HG03460 (cell line): ENCODE results near the gene KRTAP3-3.
"Not testable (repeated sequence)": the region's sequence is repeated elsewhere in the genome, so short reads cannot be mapped to it uniquely, and the experiment has no call there.

Experiments
- ATAC-seq: cut with Tn5 transposase; IDR thresholded peaks from one replicate; pipeline ENCODE4 v1.9.1; 2021; ENCODE audit not compliant: unreplicated experiment

The KRTAP3-3 gene

DNA sequence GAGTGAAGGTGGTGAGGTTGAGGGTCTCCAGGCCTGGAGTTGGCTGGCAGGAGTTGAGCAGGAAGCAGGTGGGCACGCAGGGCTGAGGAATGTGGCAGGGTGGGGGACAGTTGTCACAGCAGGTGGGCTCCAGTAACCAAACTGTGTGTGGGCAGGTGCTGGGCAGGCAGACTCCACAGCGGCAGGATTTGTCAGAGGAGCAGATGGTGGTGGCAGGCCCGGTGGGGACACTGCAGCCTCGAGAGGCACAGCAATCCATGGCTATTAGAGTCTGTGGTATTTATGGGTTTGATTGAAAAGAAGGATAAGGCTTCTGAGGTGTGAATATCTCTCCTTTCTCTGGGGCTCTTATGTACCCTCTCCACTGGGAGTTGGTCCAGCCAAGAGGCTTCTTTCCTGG lies at the start of gene KRTAP3-3:
Gene KRTAP3-3, minus strand, starts transcription at position 326 of the 400 bp plus-strand sequence. Its CDS starts 67 bp downstream, at position 259.
- ATAC-seq, result no peak

DNA sequence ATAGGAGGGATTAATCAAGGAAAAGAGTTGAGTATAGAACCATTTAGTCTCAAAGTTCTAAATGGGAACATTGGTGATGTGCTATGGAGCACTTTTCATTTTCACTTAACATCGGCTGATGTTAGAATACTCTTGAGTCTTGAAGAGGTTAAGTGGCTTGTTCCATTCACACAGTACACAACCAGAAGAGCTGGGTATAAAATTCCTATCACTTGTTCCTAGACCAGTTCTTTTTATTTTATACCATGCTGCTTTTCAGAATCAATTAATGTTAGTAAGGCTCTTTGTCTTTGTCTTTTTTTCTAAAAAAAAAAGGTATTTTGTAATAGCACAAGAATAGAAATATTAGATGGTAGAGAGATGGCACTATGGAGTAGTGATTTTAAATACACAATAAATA lies 49.0 kb upstream of the KRTAP3-3 start:
- ATAC-seq, result no peak

DNA sequence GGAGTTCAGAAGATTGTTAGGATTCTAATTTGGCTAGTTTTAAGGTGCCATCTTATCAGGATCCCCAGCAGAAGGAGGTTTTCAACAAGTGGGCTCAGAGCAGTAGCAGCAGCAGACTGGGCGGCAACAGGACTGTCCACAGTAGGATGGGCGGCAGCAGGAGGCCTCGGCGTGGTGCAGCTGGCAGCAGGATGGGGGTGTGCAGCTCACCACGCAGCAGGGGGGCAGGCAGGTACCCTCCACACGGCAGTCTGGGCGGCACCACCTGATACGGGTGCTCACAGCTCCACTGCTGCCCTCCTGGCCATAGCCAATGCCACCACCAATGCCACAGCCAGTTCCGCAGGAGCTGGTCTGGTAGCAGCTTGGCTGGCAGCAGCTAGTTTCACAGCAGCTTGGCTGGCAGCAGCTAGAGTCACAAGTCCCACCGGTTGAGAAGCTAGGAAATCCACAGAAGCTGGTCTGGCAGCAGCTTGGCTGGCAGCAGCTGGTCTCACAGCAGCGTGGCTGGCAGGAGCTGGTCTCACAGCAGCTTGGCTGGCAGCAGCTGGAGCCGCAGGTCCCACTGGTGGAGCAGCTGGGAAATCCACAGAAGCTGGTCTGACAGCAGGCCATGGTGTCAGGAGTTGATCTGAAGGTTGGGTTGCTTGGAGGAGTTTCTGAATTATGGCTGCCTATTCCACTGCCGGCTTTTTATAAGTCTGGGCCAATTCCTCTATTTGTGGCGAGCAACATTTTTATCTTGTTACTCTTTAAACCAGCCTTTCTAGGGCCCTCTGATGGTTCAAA lies 47.0 kb upstream of the KRTAP3-3 start, which contains the start of gene KRTAP1-1:
Gene KRTAP1-1, minus strand, starts transcription at position 668 of the 789 bp plus-strand sequence. Its CDS starts 53 bp downstream, at position 615.
- not testable (repeated sequence) for ATAC-seq

DNA sequence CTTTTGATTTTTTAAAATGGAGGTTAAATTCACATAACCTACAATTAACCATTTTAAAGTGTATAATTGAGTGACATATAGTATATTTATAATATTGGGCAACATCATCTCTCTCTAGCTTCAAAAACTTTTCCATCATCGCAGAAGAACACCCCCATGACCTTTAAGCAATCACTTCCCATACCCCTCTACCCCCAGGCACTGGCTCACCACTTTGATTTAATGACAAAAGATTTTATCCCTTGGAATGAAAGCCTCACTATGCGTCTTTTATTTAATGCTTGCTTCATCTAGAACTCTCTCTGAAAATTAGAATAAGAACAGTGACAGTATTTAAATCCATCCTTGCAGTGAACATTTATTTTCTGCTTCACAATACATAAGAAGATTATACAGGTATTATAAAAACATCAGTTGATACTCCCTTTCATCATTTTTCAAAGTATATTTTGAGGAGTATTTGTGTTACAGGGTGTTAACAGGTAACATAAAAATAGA lies 43.9 kb upstream of the KRTAP3-3 start:
- no peak for ATAC-seq

DNA sequence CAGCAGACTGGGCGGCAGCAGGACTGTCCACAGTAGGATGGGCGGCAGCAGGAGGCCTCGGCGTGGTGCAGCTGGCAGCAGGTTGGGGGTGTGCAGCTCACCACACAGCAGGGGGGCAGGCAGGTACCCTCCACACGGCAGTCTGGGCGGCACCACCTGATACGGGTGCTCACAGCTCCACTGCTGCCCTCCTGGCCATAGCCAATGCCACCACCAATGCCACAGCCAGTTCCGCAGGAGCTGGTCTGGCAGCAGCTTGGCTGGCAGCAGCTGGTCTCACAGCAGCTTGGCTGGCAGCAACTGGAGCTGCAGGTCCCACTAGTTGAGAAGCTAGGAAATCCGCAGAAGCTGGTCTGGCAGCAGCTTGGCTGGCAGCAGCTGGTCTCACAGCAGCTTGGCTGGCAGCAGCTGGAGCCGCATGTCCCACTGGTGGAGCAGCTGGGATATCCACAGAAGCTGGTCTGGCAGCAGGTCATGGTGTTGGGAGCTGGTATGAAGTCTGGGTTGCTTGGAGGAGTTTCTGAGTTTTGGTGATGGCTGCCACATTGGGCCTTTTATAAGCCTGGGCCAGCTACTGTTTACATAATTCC lies 40.5 kb upstream of the KRTAP3-3 start, which contains the start of gene KRTAP1-3:
Gene KRTAP1-3, minus strand, starts transcription at position 529 of the 590 bp plus-strand sequence. Its CDS starts 53 bp downstream, at position 476.
- not testable (repeated sequence) for ATAC-seq

DNA sequence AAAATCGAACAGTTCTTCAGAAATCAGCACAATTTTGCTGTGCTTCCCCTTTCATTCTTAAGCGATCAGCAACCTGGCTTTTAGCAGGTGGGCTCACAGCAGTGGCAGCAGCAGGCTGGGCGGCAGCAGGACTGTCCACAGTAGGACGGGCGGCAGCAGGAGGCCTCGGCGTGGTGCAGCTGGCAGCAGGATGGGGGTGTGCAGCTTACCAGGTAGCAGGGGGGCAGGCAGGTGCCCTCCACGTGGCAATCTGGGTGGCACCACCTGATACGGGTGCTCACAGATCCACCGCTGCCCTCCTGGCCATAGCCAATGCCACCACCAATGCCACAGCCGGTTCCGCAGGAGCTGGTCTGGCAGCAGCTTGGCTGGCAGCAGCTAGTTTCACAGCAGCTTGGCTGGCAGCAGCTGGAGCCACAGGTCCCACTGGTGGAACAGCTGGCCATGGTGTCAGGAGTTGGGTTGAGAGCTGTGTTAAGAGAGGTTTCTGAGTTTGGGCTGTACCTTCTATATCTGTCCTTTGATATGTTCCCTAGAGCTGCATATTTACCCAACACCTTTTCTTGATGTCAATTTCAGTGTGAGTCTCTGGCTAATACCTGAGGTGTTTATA lies 35.8 kb upstream of the KRTAP3-3 start, which contains the start of gene KRTAP1-4:
Gene KRTAP1-4, minus strand, starts transcription at position 563 of the 613 bp plus-strand sequence. Its CDS starts 117 bp downstream, at position 446.
- no peak for ATAC-seq

DNA sequence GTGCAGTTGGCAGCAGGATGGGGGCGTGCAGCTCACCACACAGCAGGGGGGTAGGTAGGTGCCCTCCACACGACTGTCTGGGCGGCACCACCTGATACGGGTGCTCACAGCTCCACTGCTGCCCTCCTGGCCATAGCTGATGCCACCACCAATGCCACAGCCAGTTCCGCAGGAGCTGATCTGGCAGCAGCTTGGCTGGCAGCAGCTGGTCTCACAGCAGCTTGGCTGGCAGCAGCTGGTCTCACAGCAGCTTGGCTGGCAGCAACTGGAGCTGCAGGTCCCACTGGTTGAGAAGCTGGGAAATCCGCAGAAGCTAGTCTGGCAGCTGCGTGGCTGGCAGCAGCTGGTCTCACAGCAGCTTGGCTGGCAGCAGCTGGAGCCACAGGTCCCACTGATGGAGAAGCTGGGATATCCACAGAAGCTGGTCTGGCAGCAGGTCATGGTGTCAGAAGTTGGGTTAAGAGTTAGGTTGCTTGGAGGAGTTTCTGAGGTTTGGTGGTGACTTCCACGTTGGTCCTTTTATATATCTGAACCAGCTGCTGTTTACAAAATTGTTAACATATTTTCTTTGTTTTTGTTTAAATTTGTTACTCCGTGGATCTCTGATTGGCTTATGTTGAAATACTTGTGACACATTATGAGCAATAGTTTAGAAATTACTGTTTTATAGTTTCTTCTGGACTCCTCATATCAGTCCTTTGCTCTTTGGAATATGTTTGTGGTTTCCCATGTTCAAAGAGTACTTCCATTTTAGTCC lies 32.9 kb upstream of the KRTAP3-3 start, which contains the start of gene KRTAP1-5:
Gene KRTAP1-5, minus strand, starts transcription at position 494 of the 757 bp plus-strand sequence. Its CDS starts 53 bp downstream, at position 441.
- ATAC-seq, result no peak

DNA sequence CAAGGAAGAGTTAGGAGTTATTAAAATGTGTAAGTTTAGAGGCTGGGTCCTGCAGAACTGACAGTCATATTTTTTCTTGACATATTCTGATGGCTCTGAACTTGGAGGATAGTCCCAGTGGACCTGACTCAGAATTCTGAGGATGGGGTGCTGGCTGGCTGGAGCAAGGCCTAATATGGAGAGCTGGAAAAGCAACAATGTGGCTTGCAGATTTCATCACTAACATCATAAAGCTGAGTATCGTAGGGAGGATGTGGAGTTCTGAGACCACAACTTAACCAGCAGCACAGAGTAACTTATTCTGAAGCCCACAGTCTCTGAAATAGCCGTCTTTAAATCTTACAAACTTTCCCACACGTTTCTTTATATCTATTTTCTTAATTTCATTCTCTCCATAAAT lies 30.7 kb upstream of the KRTAP3-3 start:
- no peak for ATAC-seq

DNA sequence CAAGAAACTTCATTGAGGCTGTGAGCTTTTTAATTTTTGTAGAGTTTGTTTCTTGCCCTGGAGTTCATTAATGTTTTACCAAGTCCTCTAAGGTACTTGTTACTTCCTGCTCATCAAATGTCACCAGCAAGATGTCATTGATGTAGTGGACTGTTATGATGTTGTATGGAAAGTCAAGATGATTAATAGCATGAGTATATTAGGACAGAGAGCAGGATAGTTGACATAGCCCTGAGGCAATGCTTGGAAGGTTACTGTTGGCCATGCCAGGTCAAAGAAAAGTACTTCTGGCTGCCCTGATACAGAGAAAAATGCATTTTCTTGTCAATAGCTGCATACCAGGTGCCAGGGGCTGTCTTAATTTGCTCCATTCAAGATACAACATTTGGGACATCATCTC lies 26.4 kb upstream of the KRTAP3-3 start:
- no peak for ATAC-seq

DNA sequence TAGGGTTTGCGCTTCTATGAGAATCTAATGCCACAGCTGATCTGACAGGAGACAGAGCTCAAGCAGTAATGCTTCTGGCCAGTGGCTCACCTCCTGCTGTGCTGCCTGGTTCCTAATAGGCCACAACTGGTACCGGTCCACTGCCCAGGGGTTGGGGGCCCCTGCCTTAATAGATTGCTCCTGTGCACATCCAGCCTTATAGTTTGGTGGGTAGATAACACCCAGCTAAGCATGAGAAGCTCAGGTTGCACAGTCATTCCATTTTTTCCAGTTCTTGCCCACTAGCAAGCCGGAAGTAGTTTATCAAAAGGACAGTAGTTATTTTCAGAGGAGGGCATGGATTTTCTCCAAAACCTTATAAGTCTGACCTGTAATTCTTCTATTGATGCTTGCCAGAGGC lies 25.5 kb upstream of the KRTAP3-3 start:
- no peak for ATAC-seq

DNA sequence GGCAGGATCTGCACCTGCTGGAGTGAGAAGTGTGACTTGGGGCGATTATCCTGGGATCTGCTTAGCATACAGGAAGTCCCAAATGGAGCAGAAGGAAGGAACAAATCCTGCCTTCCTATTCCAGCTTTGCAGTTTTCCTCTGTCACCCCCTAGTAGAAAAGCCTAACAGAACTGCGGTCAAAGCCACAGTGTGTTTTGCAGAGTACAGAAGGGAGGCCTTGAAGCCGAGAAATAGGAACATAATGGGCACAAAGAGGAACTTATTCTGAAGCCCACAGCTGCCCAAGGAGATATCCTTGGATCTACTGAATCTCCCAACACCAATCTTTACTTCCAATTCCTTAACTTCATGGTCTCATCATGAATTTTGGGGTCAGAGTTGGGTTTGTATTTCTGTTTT lies 24.6 kb upstream of the KRTAP3-3 start:
- no peak for ATAC-seq

DNA sequence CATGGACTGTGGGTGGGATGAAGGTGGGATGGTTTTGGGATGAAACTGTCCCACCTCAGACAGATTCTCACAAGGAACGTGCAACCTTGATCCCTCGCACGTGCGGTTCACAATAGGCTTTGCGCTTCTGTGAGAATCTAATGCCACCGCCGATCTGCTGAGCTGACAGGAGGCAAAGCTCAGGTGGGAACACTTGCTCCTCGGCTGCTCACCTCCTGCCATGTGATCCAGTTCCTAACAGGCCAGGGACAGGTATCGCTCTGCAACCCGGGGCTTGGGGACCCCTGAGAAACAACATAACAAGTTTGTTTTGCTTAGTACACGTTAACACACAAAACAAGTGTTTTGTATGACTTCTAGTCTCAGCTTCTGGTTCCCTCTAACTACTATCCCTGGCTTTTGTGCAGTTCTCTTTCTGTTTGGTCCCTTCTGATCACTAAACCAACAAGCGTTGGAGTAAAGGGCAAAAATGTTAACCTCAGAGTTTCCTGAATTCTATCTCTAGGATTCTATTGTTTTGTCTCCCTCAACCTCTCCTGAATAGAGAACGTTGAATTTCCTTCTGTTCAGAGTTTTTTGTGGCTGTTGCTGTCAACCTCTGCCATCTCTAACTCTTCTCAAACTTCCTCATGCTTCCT lies 22.7 kb upstream of the KRTAP3-3 start:
- ATAC-seq, result no peak

DNA sequence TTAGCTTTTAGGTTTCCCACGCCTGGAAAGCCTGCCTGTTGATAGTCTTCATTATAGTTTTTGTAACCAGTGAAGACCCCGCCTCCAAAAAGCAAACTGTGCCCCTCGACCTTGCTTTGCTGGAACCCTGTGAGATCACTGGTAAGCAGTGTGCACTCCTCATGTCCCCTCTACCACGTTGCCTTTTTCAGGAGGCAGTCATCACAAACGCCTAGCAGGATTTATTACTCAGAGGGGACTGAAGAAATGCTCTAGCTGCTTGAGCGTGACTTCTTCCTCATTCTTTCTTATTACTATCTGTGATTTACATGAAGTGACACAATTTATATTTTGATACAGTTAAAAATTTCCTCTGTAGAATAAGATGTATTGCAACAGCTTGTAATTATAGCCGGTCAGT lies 21.5 kb upstream of the KRTAP3-3 start:
- no peak for ATAC-seq

DNA sequence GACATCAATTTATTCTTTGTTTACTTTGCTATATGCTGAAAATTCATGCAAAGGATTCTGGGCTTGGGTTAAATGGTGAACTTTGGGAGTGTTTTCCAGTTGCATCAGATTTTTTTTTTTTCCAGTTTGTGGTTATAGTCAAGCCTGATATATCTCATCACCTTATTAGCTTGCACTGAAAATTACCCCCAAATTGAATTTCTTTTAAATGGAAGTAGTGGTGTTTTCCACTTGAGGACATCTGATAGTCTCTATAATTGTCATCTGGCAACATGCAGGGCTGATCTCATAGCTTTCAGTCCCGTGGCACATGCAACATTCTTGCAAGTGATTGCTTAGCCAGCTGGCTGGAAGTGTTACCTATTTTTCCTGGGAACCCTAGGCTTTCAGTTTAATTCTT lies 19.6 kb upstream of the KRTAP3-3 start:
- ATAC-seq, result no peak

DNA sequence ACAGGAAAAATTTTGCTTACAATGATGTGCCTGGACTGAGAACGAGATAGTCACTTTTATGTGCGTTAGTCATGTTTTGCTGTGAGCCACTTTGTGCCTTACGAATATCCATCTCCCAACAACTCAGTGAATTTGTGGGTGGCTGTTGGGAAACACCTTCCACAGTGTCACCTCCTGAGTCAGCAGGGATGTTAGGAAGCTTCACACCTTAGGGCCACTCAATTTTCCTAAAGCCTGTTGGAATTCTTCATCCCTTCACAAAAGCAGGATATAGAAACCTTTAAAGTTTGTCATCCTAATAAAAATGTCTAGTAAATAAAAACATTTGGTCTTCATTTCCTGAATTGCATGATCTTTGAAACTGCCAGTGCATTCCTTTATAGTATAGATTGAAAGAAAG lies 19.2 kb upstream of the KRTAP3-3 start:
- no peak for ATAC-seq

DNA sequence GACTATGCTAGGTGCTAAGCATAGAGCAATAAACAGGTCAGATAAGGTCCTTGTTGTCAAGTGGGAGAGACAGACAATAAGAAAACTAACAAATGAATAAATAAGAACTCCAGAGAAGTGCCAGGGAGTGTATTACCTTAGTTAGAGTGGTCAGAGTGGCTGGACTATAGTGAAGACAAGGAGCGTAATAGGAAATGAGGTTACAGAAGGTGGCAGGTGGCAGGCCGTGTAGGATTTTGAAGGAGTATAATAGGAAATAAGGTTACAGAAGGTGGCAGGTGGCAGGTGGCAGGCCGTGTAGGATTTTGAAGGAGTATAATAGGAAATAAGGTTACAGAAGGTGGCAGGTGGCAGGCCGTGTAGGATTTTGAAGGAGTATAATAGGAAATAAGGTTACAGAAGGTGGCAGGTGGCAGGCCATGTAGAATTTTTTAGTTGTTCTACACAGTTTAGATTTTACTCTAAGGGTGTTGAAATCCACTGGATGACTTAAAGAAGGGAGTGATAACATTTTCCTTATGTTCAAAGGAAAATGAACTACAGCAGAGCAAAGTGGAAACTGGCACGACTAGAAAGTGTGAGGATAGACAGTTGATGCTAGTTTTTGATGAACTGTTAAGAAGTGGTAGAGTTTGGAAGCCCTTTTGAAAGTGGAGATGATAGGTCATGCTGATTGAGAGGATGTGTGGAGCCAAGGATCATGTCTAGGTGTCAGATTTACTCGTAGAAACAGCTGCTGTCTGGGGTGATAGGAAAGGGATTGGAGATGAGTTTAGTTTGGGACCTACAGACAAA lies 18.6 kb upstream of the KRTAP3-3 start:
- ATAC-seq, result no peak

DNA sequence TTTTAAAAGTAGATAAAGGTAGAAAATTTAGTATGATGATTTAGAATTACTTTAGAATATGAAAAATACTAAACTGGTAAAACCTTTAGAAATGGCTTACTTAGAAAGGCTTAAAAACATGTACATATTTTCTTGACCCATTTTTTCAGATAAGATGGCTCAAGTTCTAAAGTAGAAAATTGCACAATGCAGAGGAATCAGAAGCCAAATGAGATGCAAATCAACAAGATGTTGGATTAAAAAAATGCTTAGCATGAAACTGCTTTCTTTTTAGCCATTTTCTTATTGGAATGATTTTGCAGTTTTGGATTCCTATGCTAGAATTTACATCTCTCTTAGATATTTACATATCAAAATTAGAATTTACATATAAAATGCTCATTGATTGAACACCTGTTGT lies 16.5 kb upstream of the KRTAP3-3 start:
- ATAC-seq, result no peak

DNA sequence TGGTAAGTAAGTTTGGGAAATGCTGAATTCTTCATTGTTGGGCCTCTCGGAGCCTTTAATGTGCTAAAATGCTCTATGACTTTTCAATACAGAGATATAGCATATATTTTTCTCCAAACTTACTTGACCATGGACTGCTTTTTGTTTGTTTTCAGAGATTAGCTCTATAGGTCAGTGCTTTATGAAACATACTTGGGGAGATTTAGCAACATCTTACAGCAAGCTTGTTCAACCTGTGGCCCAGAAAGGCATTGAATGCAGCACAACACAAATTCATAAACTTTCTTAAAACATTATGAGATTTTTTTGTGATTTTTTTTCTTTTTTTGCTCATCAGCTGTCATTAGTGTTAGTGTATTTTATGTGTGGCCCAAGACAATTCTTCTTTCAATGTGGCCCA lies 16.0 kb upstream of the KRTAP3-3 start:
- no peak for ATAC-seq

DNA sequence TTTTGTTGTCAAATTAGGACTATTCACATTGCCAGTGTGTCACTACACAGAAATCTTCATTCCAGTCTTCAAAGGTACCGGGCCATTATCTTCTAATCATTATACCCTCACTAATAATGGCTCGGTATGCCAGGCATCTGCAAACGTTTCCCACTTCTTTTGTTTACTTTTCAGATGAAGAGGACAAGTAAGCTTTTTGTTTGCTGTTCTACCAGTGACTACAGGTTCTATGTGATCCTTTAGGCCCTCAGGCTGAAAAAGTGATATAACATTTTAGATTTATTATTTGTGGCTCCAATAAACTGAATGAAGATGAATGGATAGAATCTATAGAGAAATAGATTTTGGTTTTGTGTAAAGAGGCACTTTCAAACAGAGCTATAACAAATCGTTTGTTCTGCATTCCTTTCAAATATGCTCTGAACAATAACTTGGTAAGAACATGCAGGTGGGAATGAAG lies 15.4 kb upstream of the KRTAP3-3 start:
- no peak for ATAC-seq
